Keratinocyte (primary cell): ENCODE measurements around the gene ASCC3. TPM values are rescaled to one million over a fixed set of nuclear protein-coding genes. Genes with fewer than 3 reads are reported as not detected.

Experiments used
- DNase-seq: peaks from one replicate; pipeline ENCODE4 v3.0.0-alpha.2; 2011; ENCODE audit warnings: low read depth, missing footprints, low spot score
- FAIRE-seq: peaks from 2 replicates; lab custom pipeline; 2011; peaks lifted over from hg19 to GRCh38; lab: Jason Lieb, UNC
- H2AFZ ChIP-seq: 2 replicates; pipeline ENCODE4 v1.6.0; 2012; ENCODE audit warnings: low read length, control low read depth, inconsistent platforms; ENCODE audit not compliant: control insufficient read depth
- H3K27ac ChIP-seq: 2 replicates; pipeline ENCODE4 v1.5.1; 2011; ENCODE audit warnings: low read length; ENCODE audit not compliant: control insufficient read depth, insufficient read depth
- H3K27me3 ChIP-seq: 3 replicates; pipeline ENCODE4 v1.6.0; 2011; ENCODE audit warnings: low read length; ENCODE audit not compliant: control insufficient read depth, insufficient read depth; ENCODE audit errors: extremely low read depth
- H3K36me3 ChIP-seq, 2 experiments: 2 replicates in 1 of 2; 3 replicates in 1 of 2; pipeline ENCODE4 v1.5.1; 2011; ENCODE audit warnings: low read length in 2 of 2, mild to moderate bottlenecking in 1 of 2; ENCODE audit not compliant: control insufficient read depth in 2 of 2, insufficient read depth in 2 of 2; ENCODE audit errors: extremely low read depth in 1 of 2
- H3K4me1 ChIP-seq: 3 replicates; pipeline ENCODE4 v1.5.1; 2011; ENCODE audit warnings: low read length; ENCODE audit not compliant: control insufficient read depth, insufficient read depth; ENCODE audit errors: extremely low read depth
- H3K4me2 ChIP-seq: 3 replicates; pipeline ENCODE4 v1.6.0; 2011; ENCODE audit warnings: low read depth, low read length; ENCODE audit not compliant: control insufficient read depth, insufficient read depth; ENCODE audit errors: extremely low read depth
- H3K4me3 ChIP-seq, 3 experiments: fragments of 200-600 bp in 1 of 3; sonication (generic) in 1 of 3; 2 replicates in 2 of 3; 3 replicates in 1 of 3; pipeline ENCODE4 v1.5.1; 2011 to 2016; ENCODE audit warnings: low read length in 3 of 3, mild to moderate bottlenecking in 3 of 3, control low read depth in 2 of 3, inconsistent platforms in 1 of 3, low read depth in 1 of 3, mixed read lengths in 1 of 3, mixed run types in 1 of 3, moderate library complexity in 1 of 3; ENCODE audit not compliant: control insufficient read depth in 2 of 3, insufficient read depth in 2 of 3; ENCODE audit errors: extremely low read depth in 1 of 3
- H3K79me2 ChIP-seq: 2 replicates; pipeline ENCODE4 v1.6.0; 2012; ENCODE audit warnings: low read length; ENCODE audit not compliant: control insufficient read depth, insufficient read depth
- H3K9ac ChIP-seq: 3 replicates; pipeline ENCODE4 v1.6.0; 2011; ENCODE audit warnings: low read length; ENCODE audit not compliant: control insufficient read depth, insufficient read depth; ENCODE audit errors: extremely low read depth
- H3K9me1 ChIP-seq: 3 replicates; pipeline ENCODE4 v1.6.0; 2011; ENCODE audit warnings: low read length; ENCODE audit not compliant: control insufficient read depth, insufficient read depth; ENCODE audit errors: extremely low read depth
- H3K9me3 ChIP-seq: 2 replicates; pipeline ENCODE4 v1.5.1; 2012; ENCODE audit warnings: low read depth, low read length; ENCODE audit not compliant: control insufficient read depth
- H4K20me1 ChIP-seq: 3 replicates; pipeline ENCODE4 v1.6.0; 2011; ENCODE audit warnings: low read length; ENCODE audit not compliant: control insufficient read depth, insufficient read depth; ENCODE audit errors: extremely low read depth
- EZH2 ChIP-seq: IDR thresholded peaks from one replicate; pipeline ENCODE4 v1.6.1; 2012; ENCODE audit warnings: inconsistent platforms, mild to moderate bottlenecking, low read length, moderate library complexity
- dilution Hi-C: fragments of 300-500 bp; cut with MboI; formaldehyde crosslinking; loops from one replicate; pipeline ENCODE4 v1.7.0; 2020; ENCODE audit warnings: low sequenced_read_pairs; ENCODE audit not compliant: extremely low pct_ligation_motif_present
- polyA plus RNA-seq, 5 experiments: library from polyadenylated mRNA; depleted of rRNA in 3 of 5; stranded (reverse) in 3 of 5; stranded (forward) in 1 of 5; unstranded in 1 of 5; fragments of >200 nt; gene quantifications; 1 replicate in 1 of 5; 2 replicates in 3 of 5; 3 replicates in 1 of 5; pipeline versions ENCODE4 v1.2.1 to v1.2.3, GENCODE V29; 2011 to 2012; ENCODE audit warnings: missing spikeins in 2 of 5, low read depth in 1 of 5, low replicate concordance in 1 of 5
- TF ChIP-seq, protein P1 (sequence below), 3 experiments: IDR thresholded peaks in 1 of 3; conservative IDR thresholded peaks in 1 of 3; optimal IDR thresholded peaks in 1 of 3; 2 replicates in 2 of 3; 3 replicates in 1 of 3; pipeline versions ENCODE3 to v1.5.1; 2011; ENCODE audit warnings: low read length in 3 of 3, mild to moderate bottlenecking in 3 of 3, moderate library complexity in 2 of 3, control low read depth in 1 of 3, inconsistent platforms in 1 of 3; ENCODE audit not compliant: insufficient read depth in 2 of 3; ENCODE audit errors: extremely low read depth in 1 of 3

The ASCC3 gene
- polyA plus RNA-seq, 1 donor (not counting 4 experiments of a cell fraction or from before 2014, with no cell fraction given): 58.6 TPM

DNA sequence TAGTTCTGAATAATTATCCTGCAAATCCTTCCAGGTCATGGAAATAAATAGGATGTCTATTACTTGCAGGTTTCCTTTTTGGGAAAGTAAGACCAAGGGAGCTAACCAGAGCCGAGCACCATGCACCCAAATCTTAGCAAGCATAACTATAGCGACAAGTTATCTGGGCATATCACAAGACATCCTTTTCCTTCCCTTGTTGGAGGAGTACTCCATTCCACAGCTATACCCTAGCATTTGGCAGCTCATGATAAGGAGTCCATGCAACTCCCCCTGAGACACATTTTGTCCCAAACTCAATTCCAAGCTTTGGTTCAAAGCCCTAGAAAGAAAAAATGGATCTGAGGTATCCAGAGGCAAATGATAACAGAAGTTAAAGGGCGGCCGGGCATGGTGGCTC is 16.5 kb upstream of the ASCC3 start:
- FAIRE-seq: no peak
- no peaks in the 10 kb centered on the region for H3K4me1 ChIP-seq
- no peak for DNase-seq
- no peak overlapping the region for H3K4me3 ChIP-seq
- H3K79me2 ChIP-seq: no peaks in the 10 kb centered on the region
- TF ChIP-seq, protein P1, sequence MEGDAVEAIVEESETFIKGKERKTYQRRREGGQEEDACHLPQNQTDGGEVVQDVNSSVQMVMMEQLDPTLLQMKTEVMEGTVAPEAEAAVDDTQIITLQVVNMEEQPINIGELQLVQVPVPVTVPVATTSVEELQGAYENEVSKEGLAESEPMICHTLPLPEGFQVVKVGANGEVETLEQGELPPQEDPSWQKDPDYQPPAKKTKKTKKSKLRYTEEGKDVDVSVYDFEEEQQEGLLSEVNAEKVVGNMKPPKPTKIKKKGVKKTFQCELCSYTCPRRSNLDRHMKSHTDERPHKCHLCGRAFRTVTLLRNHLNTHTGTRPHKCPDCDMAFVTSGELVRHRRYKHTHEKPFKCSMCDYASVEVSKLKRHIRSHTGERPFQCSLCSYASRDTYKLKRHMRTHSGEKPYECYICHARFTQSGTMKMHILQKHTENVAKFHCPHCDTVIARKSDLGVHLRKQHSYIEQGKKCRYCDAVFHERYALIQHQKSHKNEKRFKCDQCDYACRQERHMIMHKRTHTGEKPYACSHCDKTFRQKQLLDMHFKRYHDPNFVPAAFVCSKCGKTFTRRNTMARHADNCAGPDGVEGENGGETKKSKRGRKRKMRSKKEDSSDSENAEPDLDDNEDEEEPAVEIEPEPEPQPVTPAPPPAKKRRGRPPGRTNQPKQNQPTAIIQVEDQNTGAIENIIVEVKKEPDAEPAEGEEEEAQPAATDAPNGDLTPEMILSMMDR (optimal IDR thresholded peaks at IDR 0.05 in 1 of 3, IDR thresholded peaks at IDR 0.05 in 1 of 3, conservative IDR thresholded peaks at IDR 0.05 in 1 of 3; ENCODE audit: extremely low read depth in 1 of 3, insufficient read depth in 2 of 3, low read length in 3 of 3): no peak
- TF ChIP-seq EZH2: no peak
- no peaks in the 10 kb centered on the region for H3K9me1 ChIP-seq
- H3K36me3 ChIP-seq: no peaks in the 10 kb centered on the region
- no peak overlapping the region for H3K9ac ChIP-seq
- no peak overlapping the region for H2AFZ ChIP-seq
- H3K27me3 ChIP-seq: no peaks in the 10 kb centered on the region
- dilution Hi-C loops: no loop called here
- H3K27ac ChIP-seq: no peak overlapping the region
- H3K4me2 ChIP-seq: no peak overlapping the region
- H4K20me1 ChIP-seq: no peaks in the 10 kb centered on the region
- H3K9me3 ChIP-seq: no peaks in the 10 kb centered on the region

- DNase-seq: no peak
- H3K4me1 ChIP-seq: no peaks in the 10 kb centered on the region
- no peak overlapping the region for H2AFZ ChIP-seq
- H3K9me3 ChIP-seq: no peaks in the 10 kb centered on the region
- no peak for FAIRE-seq
- H3K9me1 ChIP-seq: no peaks in the 10 kb centered on the region
- H3K36me3 ChIP-seq: no peaks in the 10 kb centered on the region
- no peak overlapping the region for H3K9ac ChIP-seq
- H3K4me3 ChIP-seq: no peak overlapping the region
- no peaks in the 10 kb centered on the region for H3K79me2 ChIP-seq
- no peak overlapping the region for H3K27ac ChIP-seq
- dilution Hi-C loops: no loop called here
- no peaks in the 10 kb centered on the region for H4K20me1 ChIP-seq
- H3K27me3 ChIP-seq: no peaks in the 10 kb centered on the region
- TF ChIP-seq, protein P1 (optimal IDR thresholded peaks at IDR 0.05 in 1 of 3, IDR thresholded peaks at IDR 0.05 in 1 of 3, conservative IDR thresholded peaks at IDR 0.05 in 1 of 3; ENCODE audit: extremely low read depth in 1 of 3, insufficient read depth in 2 of 3, low read length in 3 of 3): no peak
- TF ChIP-seq EZH2: no peak
- no peak overlapping the region for H3K4me2 ChIP-seq
Observed at GRCh38 chr6:100893743-100894142, 12.6 kb upstream of the ASCC3 start.
